ENCODE measurements around the gene FBXL7. TPM values are rescaled to one million over a fixed set of nuclear protein-coding genes. Genes with fewer than 3 reads are reported as not detected.
A peak's percentile ranks its signal among the peaks of the same experiment; 100 is the strongest.

FBXL7 gene
- total RNA-seq, 4 donors from 2014 or later = 14.2 to 32.1 (median 24.9) TPM

DNA sequence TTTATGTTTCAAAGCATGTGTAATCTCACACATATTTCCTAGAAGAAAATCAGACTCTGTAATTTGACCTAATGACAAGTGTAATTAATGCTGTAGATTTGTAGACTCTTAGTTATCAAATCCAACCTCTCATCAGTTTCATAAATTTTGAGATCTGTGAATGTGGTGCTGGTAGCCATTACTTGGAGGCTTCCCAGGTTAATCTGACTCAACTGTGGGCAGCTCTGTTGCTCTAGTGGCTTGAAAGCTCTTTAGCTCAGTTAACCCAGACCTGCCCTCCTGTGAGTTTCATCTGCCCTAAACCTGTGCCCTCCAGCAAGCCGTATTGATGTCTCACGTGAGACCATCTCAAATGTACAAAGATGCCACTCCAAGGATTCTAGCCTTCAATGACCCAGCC, 323.4 kb downstream of the FBXL7 start:
- H3K4me3 ChIP-seq = no peak overlapping the region
- TF ChIP-seq CTCF (IDR thresholded peaks at IDR 0.05) = no peak
- TF ChIP-seq POLR2A (IDR thresholded peaks at IDR 0.05) = no peak
- no peak for TF ChIP-seq POLR2AphosphoS5 (IDR thresholded peaks at IDR 0.05)
- TF ChIP-seq EP300 (IDR thresholded peaks at IDR 0.05) = no peak
- H3K9me3 ChIP-seq = no peaks in the 10 kb centered on the region
- no peaks in the 10 kb centered on the region for H3K27me3 ChIP-seq
- H3K36me3 ChIP-seq = no peaks in the 10 kb centered on the region
- no peak overlapping the region for H3K27ac ChIP-seq
- peaks cover 0 to 9% (median 0%) of the 10 kb centered on the region in 3 donors for H3K4me1 ChIP-seq
- 100% methylated on average over 1 to 2 of the region's 2 CpGs for WGBS, 2 donors (ENCODE audit: low coverage in 1 of 2)
- ATAC-seq = no peak

- no peak overlapping the region for H3K4me3 ChIP-seq
- H3K27me3 ChIP-seq = no peaks in the 10 kb centered on the region
- H3K4me1 ChIP-seq = peaks cover 0 to 9% (median 0%) of the 10 kb centered on the region in 3 donors
- H3K36me3 ChIP-seq = no peaks in the 10 kb centered on the region
- ATAC-seq = no peak
- TF ChIP-seq POLR2AphosphoS5 (IDR thresholded peaks at IDR 0.05) (no peak), CTCF (IDR thresholded peaks at IDR 0.05) (no peak), POLR2A (IDR thresholded peaks at IDR 0.05) (no peak), EP300 (IDR thresholded peaks at IDR 0.05) (no peak)
- H3K27ac ChIP-seq = no peak overlapping the region
- 40 to 58% methylated on average over 1 of the region's 1 CpG for WGBS, 2 donors (ENCODE audit: low coverage in 1 of 2)
- H3K9me3 ChIP-seq = no peaks in the 10 kb centered on the region
These were observed 327.8 kb downstream of the FBXL7 start for GRCh38 chr5:15827741-15828140.

DNA sequence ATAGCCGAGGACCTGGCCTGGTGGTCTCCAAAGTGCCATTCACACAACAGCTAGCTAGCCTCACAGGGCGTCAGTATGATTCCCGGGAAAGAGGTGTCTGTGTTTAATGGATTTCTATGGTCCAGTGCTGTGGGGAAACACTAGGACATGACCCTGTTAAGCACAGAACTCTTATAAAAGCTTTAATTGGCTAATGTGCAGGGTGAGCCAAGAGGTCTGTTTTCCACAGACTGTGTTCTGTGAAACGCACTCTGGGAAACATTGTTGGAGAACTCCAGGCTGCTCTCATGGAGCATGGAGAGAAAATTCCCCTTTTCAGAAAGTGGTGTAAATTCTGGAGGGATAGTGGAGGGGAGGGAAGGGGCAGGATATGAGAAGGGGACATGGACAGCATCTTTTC, 331.4 kb downstream of the FBXL7 start:
- H3K4me3 ChIP-seq = no peak overlapping the region

DNA sequence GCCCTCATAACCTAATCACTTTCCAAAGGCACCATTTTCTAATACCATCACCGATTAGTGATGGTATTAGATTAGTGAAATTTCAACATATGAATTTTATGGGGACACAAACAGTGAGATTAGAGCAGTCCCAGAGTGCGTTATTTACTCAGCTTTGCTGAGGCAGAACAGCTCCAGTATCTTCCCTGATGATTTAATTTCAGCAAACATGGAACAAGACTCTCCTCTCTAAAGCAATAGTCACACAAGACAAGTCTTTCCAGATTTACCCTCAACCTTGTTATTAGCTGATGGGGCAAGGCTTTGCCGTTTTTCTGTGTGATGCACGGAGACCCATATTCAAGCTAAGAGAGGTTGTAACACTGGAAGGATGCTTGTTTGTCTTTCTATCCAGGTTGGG, 333.4 kb downstream of the FBXL7 start:
- Histone ChIP-seq H3K36me3 (no peaks in the 10 kb centered on the region), H3K9me3 (no peaks in the 10 kb centered on the region), H3K4me1 (peaks cover 0 to 19% (median 2%) of the 10 kb centered on the region in 3 donors), H3K27ac (no peak overlapping the region), H3K4me3 (no peak overlapping the region), H3K27me3 (no peaks in the 10 kb centered on the region)
- WGBS, 2 donors (ENCODE audit: low coverage in 1 of 2) = 92 to 93% methylated on average over 3 to 4 of the region's 4 CpGs
- TF ChIP-seq POLR2A (IDR thresholded peaks at IDR 0.05) (no peak), CTCF (IDR thresholded peaks at IDR 0.05) (no peak), EP300 (IDR thresholded peaks at IDR 0.05) (no peak), POLR2AphosphoS5 (IDR thresholded peaks at IDR 0.05) (no peak)
- ATAC-seq = no peak

More for the DNA sequence above, 331.4 kb downstream of the FBXL7 start:
- H3K27ac ChIP-seq = no peak overlapping the region
- H3K27me3 ChIP-seq = no peaks in the 10 kb centered on the region
- no peaks in the 10 kb centered on the region for H3K36me3 ChIP-seq
- TF ChIP-seq POLR2AphosphoS5 (IDR thresholded peaks at IDR 0.05) = no peak
- TF ChIP-seq POLR2A (IDR thresholded peaks at IDR 0.05) = no peak
- no peak for TF ChIP-seq EP300 (IDR thresholded peaks at IDR 0.05)
- no peak for TF ChIP-seq CTCF (IDR thresholded peaks at IDR 0.05)
- ATAC-seq = no peak
- 77 to 81% methylated on average over 2 to 4 of the region's 4 CpGs for WGBS, 2 donors (ENCODE audit: low coverage in 1 of 2)
- H3K9me3 ChIP-seq = no peaks in the 10 kb centered on the region
- peaks cover 0 to 13% (median 2%) of the 10 kb centered on the region in 3 donors for H3K4me1 ChIP-seq

DNA sequence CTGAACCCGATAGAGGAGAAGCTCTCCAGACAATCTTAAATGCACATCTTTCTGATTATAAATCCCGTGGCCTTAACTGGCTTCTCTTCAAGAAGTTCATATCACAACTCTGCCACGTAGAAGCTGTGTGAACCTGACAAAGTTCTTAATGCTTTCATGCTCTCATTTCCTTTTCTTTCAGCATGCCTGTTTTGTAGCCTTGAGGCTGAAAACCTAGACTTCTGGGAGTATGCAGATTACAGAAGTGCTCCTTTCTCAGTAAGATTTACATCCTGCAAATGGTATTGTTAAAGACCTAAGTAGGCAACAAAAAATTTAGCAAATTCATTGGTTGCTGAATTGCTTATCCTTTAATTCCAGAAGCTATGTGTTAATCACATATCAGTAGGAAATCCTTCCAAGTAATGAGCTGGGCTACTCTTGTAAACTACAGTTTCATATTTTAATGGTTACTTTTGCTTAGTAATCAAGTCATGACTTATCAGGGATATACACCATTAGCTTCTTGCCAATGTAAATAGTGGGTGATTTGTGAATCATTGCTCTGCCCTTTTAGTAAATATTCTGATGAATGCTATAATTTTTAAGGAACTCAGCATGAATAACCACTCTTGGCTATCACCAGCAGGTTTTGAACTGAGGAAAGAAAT, 334.7 kb downstream of the FBXL7 start:
- 31 to 68% methylated on average over 3 of the region's 3 CpGs for WGBS, 2 donors (ENCODE audit: low coverage in 1 of 2)
- no peak for TF ChIP-seq POLR2A (IDR thresholded peaks at IDR 0.05)
- no peak for TF ChIP-seq CTCF (IDR thresholded peaks at IDR 0.05)
- no peak for TF ChIP-seq EP300 (IDR thresholded peaks at IDR 0.05)
- TF ChIP-seq POLR2AphosphoS5 (IDR thresholded peaks at IDR 0.05) = peak; percentile 38

More for the DNA sequence above, 334.7 kb downstream of the FBXL7 start:
- Histone ChIP-seq H3K36me3 (no peaks in the 10 kb centered on the region), H3K4me1 (peaks cover 0 to 19% (median 2%) of the 10 kb centered on the region in 3 donors), H3K9me3 (no peaks in the 10 kb centered on the region), H3K27ac (no peak overlapping the region), H3K27me3 (no peaks in the 10 kb centered on the region), H3K4me3 (no peak overlapping the region)
- no peak for ATAC-seq
